ENCODE data around the gene MAP1A. TPM values are rescaled to one million over a fixed set of nuclear protein-coding genes. Genes with fewer than 3 reads are reported as not detected.

MAP1A gene
- 38.8 and 40.8 TPM in 2 replicates for total RNA-seq

DNA sequence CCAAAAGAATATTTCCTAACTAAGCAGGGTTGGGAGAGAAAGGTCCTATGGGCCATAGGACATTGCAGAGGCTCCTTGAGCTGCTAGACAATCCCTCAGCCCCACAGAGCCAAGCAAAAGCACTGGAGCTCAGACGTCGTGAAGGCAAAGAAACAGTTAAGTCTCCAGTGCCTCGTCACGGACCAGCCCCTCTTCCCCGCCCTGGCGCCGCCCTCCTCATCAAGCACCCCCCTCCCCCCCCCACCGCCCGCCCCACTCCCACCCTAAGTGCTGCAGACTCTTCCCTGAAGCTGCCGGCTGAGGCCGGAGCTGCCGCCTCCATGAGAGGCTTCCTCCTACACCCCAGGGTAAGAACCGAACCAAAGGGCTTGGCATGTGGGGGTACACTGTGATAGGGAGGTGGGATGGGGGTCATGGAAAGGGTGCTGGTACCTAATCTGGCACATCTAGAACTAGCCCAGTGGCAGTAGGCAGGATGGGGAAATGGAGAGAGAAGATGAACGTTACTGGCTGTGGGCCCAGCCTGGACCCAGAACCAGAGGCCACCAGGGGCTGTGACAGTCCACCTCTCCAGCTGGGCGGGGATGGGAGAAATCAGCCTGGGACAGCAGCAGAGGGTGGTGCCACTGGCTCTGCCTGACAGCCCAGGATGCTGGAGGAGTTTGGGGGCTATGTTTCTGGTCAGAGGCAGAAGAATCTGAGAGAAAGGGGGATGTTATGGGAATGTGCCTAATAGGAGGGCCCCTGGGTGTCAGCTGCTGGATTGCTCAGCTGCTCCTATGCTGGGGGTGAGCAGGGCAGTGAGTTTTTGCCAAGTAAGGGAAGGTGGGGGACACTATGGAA is at the start of gene MAP1A:
Gene MAP1A (plus strand): TSS at position 255 of the 843 bp plus-strand sequence. CDS start 3,866 bp downstream, outside the sequence.

DNA sequence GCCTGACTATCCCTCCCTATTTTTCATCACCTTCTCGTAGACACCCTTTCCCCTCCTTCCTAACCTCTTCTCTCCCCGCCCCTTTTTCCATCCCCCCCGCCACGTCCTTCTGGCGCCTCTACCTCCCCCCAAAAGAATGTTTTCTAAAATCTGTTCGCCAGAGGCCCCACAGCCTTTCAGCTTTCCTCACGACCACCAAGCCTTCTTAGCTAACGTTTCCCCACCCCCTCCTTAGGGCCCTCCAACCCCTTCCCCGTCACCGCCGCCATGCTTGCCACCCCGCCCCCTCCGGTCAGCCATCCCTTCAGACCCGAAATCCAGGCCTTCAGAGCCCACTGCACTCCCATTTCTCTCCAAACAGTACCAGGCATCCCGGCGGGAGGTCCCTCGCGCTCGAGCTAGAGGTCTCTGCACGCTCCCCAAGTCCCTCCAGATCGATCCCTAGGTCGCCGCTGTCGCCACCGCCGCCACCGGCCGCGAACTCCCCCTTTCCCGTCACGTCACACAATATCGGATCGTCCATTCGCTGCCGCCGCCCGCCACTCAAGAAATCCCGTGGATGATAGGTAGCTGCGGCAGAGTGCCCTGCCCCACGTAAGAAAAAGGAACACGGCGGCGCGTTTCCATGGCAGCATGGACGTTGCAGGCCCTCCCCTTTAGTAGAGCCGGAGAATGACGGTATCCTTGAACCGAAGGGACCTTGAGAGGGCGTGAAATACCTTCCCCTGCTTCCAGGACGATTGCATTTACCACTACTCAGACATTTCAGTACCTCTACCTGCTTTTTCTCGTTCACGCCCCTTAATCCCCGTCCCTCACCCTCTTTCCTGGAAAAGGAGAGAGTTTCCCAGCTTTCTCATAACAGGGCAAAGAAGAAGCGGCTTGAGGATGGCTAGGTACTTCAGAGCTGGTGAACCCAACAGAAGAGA is 24.5 kb upstream of the MAP1A start, which contains the start of gene TP53BP1:
Gene TP53BP1 (minus strand): TSS at position 484 of the 929 bp plus-strand sequence. CDS start 113 bp downstream, at position 371.

Other genes starting within 250 kb of the MAP1A start
- not detected in 2 replicates for gene TGM7, start 215.4 kb upstream of the MAP1A start, total RNA-seq
- gene LCMT2, start 187.0 kb upstream of the MAP1A start, total RNA-seq, result 5.3 and 7.9 TPM in 2 replicates
- 20.2 and 21.1 TPM in 2 replicates for gene ZSCAN29, start 146.6 kb upstream of the MAP1A start, total RNA-seq
- 9.1 and 9.8 TPM in 2 replicates for gene TUBGCP4, start 146.5 kb upstream of the MAP1A start, total RNA-seq
- gene TP53BP1, start 24.5 kb upstream of the MAP1A start, total RNA-seq, result 83.6 and 88.8 TPM in 2 replicates
- 8.7 and 14.7 TPM in 2 replicates for gene PPIP5K1, start 72.6 kb downstream of the MAP1A start, total RNA-seq
- gene CKMT1B, start 76.4 kb downstream of the MAP1A start, total RNA-seq, result not detected in 2 replicates
- gene STRC, start 101.2 kb downstream of the MAP1A start, total RNA-seq, result not detected in 2 replicates
- 0.37 and 0.43 TPM in 2 replicates for gene CATSPER2, start 131.2 kb downstream of the MAP1A start, total RNA-seq
- 0.18 TPM in 1 of 2 replicates, not detected in the other for gene CKMT1A, start 176.3 kb downstream of the MAP1A start, total RNA-seq
- 135 and 192 TPM in 2 replicates for gene PDIA3, start 228.8 kb downstream of the MAP1A start, total RNA-seq